GM19395 (cell line): ENCODE results near the gene POU3F1.

ENCODE experiments used
- ATAC-seq: cut with Tn5 transposase; IDR thresholded peaks from one replicate; pipeline ENCODE4 v1.9.1; 2021; ENCODE audit warnings: mild to moderate bottlenecking, moderate library complexity; ENCODE audit not compliant: unreplicated experiment

POU3F1 gene

DNA sequence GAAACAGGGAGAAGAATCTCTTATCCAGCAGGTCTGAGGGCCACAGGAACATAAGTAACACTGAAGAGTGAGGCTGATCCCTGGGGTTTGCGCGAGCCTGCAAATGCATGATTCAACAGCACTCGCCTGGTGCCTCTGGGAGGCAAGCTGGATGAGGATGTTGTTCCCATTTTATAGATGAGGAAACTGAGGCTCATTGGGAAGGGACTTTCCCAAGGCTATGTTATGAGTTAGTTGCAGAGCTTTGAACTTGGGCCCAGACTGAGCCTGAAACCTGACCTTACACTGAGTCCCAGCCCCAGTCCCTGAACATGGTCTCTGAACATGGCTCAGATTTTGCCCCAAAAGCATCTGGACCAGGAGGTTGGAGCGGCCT, 27.7 kb upstream of the POU3F1 start:
- ATAC-seq: no peak

DNA sequence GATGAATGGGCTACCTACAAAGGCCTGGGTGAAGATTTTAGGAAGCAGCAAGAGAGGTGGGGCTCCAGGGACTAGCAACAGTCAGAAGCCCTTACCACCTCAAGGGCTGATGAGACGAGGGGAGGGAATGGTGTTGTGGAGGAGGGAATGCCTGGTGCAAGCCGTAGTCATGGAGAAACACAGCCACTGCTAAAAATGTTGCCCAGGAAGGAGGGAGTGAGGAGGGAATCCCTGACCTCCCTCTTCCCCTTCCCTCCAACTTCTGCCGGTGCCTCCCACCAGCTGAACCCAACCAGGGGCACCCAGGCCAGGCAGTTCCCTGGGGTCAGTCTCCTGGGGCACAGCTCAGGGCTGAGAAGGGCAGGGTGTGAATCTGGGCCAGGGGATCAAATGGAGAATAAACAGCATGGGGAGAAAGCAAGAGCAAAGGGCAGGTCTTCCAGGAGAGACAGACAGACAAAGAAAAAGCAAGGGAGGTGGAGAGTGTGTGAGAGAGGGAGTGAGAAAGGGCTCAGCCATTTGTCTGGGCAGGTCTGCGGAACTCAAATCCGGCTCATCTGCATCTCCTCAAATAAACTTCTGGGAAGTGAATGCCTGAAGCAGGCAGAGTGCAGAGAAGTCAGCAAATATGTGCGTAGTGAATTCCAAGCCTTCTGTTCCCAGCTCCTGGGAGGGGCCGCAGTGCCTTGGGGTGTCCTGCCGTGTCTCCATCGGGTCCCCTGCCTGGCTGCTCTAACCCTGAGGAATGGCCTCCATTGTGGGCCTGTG, 27.1 kb upstream of the POU3F1 start:
- no peak for ATAC-seq

DNA sequence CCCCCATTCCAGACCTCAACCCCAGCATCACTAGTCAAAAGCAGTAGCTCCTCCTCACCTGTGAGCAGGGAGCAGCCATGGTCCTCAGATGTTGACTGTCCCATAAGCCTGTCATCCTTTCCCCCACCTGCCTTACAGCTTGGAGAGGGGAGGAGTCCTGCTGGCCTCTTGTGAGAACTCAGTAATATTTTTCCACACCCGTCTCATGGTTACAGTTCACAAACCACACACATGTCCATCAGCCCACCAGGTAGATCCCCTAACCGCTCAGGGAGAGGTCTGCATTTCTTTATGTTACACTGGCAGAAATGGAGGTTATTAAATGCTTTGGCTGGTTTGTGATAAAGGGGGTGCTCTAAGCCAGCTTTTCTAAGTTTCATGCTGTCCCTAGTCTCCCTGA, 26.3 kb upstream of the POU3F1 start:
- ATAC-seq: no peak

DNA sequence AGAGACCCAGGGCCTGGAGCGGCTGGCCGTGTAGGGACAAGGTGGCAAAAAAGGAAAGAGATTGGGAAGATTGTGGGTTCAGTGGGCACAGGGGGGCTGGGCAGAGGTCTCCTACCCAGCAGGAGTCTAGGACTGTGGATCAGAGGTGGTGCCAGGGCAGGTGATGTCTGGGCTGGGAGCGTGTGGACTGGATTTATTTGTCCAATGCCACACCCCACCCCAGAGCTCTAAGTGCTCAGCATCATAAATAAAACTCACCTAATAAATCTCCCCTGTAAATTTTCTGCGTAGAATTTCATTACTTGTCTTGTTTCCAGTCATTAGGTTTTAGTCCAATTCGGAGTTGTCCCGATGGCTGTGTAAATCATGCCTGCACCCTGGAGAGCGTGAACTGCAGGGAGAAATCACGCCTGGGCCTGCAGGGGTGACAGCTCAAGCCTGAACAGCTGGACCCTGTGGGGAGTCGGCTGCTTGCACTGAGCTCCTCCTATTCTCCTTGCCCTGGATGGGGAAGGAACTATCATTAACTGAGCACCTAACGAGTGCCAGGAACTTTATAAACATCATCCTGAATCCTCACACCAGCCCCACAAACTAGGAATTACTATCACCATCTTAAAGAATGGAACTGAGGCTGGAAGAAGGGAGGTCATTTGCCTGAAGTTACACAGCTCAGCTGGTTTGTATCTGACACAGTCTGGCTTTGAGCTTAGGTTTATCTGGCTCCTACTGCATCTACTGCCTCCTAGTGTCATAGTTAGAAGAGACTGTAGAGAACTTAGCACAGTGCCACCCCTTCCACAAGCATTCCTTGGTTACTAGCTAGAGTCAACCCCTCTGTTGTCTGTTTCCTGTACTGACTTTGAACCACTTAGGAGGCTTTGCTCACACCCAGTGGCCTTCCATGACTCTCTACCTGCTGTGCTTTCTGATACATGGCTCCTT, 25.0 kb upstream of the POU3F1 start:
- no peak for ATAC-seq

DNA sequence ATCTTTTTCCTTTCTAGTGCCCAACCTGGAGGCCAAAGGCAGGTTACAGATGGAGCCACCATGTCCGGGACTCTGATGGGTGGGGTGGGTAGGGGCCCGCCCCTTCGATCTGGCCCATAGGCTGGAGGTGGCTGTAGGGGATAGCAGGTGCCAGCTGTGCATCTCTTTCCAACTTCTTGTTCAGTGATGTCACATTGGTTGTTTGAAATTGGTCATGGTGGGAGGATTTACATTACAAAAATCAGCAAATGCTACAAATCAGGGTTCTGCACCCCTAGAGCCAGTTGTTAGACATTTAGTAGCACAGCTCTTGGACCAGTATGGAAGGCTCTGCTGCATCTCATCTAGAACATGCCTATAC, 22.4 kb upstream of the POU3F1 start:
- no peak for ATAC-seq

DNA sequence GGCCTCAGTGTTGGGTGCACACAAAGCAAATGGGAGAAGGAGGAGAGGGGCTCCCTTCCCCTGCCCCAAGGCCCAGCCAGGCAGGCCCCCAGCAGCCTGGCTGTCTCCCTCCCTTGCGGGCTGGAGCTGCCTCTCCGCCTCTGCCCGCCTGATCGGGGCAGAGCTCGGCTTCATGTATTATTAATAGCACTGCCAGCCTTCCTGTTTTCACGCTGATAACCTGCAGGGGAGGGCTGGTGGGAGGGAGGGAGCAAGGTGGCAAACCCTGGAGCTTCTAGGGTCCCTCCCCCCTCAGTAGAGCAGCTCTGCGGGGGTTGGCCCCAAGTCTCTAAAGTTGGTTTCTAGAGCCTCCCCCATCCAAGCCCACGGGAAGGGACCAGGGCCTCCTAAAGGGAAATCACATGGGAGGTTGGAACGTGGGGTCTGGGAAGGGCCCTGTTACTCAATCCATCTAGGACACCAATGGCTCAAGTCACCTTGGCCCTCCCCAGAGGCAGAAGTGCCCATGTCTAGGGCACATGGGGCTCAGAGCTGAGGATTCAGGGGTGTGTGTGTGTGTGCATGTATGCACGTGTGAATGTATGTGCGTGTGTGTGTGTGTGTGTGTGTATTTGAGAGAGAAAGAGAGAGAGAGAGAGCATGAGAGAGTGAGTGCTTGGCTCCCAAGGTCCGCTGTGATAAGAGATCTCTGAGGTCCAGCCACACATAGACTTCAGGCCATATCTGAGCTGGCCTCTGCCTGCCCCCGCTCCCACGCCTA, 21.8 kb upstream of the POU3F1 start:
- ATAC-seq: no peak

DNA sequence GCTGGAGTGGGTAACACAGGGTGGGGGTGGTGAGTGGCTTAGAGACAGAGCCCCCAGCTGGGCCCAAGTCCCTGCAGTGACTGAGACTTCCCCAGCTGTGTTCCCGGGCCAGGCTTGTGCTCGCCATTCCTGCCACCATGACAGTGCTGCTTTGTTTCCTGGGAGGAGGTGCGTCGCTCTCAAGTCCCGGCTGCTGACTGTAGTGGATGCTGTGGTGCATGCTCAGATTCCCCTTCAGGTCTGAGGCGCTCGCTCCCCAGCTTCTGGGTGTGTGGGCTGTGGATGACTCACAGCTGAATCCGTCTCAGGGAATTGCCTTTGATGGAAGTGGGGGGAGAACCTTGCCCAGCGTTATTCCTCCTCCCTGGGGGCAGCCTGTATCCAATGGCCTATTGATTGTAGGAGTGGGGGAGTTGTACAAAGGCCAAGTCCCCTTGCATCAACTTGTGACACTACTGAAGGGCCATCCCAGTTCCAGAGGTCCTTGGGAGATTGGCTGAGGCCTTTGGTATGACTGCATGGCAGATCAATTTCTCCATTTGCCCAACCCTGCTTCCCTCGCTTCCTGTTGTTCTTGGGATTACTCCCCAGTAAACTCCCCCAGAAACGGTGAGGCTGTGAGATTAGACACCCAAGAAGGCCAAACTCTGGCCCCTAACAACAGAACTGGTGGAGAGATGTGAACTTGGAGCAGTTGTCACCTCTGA, 17.8 kb upstream of the POU3F1 start:
- no peak for ATAC-seq

DNA sequence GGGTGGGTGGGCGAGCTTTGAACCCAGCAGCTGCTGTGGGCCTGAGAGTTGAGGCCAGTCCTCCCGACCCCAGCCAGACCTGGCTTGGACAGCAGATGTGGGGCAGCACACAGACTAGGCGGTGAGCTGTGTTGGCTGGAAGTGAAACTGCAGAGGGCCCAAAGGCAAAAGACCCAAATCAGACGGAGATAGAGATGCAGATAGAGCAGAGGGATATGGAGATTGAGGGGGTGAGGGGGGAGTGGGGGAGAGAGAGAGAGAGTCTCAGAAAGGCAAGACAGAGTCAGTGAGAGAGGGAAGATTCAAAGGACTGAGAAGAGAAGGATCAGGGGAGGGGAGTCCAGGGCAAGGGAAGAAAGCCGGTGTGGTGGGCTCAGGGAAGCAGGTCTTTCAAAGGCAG, 17.0 kb upstream of the POU3F1 start:
- ATAC-seq: no peak

DNA sequence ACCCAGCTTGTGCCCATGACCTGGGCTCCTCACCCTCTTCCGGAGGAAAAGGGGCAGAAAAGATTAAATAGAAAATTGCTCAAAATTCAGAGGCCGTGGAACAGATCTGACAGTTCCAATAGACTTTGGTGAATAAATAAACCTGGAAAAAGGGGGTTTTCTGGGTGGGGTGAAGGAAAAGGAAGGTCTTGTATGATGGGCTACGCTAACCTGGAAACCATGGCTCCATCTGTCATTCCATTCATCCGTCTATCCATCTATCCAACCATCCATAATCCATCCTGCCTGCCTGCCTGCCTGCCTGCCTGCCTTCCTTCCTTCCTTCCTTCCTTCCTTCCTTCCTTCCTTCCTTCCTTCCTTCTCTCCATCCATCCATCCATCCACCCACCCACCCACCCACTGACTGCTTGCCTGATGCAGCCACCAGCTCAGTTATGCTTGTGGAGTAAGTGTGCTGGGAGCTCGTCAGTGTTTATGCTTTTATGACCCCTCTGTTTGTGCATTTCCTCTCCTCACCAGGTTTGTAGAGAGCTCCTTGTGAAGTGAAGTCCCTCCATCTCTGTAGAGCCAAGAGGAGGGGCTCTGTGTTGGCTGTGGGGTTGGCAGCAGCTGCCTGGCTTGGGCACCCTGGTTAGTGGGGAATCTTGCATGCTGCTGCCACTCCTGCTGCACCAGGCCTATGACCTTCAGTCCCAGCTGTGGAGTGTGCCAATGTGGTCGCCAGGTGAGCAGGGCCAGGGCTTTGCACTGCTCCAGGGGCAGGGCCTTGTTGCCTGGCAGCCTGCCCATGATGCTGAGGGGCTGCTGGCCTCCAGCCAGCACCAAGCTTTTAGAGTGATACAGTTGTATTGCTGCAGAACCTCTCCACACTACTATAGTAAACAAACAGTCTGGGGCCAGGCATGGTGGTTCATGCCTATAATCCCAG, 16.0 kb upstream of the POU3F1 start:
- ATAC-seq: no peak

DNA sequence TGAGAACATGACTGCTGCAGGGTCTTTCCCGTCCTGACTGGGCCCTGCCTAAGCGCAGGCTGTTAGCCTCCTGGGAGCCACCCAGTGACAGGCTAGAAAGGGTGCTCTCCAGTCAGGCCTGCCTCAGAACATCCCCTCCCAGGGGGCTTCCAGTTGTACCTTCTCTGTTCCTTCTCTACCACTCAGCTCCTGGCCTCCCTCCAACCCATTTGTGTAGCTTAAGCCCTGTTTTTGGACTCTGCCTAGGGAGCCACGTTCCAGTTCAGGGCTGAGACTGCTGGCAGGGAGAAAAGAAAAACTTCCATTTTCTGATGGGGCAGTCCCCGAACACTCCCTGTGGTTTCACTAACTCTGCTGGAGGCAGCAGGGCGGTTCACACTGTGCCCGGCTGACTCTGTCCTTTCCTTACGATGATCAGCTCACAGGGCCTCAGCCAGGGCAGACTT, 15.3 kb upstream of the POU3F1 start:
- peak; percentile 72 for ATAC-seq

DNA sequence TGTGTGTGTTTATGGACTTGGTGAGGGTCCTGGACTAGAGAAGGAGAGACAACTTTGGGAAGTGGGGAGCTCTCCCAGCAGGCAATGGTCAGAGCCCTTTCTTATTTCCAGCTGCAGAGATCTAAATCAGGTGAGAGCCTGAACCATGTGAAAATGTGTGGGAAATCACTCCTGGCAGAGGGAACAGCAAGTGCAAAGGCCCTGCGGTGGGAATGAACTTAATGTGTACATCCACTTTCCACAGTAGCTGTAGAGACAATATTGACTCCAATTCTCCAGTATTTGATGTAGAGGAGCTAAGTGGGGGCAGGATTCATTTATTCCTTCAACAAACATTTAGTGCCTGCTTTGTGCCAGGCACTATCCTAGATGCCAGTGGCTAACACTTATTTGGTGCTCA, 14.7 kb upstream of the POU3F1 start:
- ATAC-seq: no peak

DNA sequence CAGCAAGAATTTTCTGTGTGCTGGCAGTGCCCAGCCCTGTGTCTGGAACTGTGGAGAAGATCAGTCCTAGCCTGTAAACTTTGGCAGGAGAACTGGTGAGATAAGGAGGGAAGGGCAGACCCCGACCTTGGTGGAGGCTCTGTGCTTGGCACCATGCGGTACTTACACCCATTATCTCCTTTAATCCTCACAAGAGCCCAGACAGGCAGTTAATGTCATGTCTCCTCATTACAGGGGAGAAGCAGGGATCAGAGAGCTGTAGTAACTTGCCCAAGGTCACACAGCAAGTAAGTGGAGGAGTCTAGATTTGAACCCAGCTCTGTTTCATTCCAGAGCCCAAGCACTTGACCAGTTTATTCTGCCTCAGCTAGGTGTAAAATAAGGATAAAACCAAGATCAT, 13.9 kb upstream of the POU3F1 start:
- ATAC-seq: no peak

DNA sequence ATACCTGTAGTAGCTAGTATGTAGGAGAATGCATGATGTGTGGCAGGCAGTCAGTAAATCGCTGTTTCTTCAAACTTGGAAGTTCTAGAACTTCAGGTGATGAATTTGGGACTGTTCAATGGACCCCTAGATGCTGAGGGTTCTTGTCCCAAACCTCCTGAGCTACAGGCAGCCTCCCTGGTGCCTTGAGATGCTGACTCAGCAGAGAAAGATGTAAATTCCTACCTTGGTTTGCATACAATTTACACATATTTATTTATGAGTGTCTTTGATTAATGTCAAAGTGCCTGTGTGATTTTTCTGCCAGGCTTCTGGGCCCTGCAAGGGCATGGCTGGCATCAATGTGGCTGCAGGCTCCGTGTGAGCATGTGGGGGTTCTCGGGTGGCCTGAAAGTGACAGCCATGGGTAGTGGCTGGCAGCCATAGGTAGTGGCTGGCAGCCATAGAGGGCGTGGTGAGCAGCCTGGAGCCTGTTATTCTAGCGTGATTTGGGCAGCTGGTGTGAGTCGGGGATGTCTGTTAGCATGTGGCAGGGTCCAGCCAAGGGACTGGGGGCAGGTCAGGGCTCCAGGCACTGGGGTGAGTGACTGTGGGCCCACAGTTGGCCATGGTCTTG, 13.2 kb upstream of the POU3F1 start:
- no peak for ATAC-seq

DNA sequence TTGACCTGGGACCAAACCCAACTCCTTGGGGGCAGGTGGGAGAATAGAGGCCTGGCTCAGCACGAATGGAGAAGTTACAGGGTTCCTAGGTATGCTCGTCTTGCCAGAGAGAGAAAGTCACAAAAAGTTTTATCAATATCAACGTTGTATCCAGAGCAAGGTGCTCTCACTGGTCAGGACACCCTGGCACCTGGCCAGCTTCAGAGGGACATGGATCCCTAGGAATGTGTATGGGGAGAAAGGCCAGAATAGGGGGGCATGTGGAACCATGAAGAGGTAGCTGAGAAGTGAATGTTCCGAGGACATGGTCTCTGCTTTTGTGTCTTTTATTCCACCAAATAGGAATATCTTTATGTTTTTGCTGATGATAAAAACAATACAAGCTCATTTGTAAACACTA, 9.4 kb upstream of the POU3F1 start:
- ATAC-seq: no peak

DNA sequence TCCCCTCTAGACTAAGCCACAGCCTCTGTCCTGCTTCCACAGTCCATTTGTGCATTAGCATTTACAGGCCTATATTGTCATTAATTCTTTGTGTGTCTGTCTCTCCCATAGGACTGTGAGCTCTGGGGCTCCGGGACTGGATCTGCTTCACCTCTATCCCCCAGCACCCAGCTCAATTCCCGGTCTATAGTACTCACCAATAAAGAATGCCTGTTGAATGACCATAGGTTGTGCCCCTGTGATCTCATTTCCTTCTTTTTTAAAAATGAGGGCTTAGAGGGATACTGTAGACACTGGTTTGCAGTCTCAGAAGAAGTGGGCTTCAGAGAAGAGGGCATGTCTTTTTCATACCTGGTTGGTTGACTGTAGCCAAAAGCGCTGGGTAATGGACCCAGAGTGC, 8.8 kb upstream of the POU3F1 start:
- no peak for ATAC-seq

DNA sequence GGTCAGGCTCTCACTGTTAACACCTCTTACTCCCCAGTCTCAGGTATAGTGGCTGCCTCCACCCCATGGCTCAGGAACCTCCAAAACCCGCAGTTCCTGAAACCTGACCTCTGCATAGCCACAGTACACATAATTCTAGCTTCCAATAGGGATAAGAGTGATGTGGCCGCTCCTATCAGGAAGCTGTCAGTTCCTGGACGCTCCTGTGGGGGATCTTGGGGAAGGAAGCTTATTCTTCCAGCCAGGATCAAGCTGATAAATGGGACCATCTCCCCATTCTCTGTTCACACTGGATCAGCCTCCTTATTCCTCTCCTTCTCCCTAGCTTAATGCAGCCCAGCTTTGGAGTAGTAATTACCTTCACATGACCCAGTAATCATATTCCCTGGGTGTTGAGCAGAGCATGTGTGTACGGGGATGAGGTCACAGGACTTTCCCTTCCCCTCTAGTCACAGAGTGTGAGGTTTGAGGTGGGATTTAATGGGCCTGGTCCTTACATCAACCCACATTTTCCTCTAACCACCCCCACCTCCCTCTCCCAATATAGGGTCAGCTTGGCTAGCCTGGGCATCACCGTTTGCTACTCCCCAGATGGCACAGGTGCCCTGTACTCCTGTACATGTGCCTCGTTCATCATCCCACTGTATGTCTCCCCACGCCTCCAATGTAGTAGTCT, 7.0 kb upstream of the POU3F1 start:
- ATAC-seq: no peak

DNA sequence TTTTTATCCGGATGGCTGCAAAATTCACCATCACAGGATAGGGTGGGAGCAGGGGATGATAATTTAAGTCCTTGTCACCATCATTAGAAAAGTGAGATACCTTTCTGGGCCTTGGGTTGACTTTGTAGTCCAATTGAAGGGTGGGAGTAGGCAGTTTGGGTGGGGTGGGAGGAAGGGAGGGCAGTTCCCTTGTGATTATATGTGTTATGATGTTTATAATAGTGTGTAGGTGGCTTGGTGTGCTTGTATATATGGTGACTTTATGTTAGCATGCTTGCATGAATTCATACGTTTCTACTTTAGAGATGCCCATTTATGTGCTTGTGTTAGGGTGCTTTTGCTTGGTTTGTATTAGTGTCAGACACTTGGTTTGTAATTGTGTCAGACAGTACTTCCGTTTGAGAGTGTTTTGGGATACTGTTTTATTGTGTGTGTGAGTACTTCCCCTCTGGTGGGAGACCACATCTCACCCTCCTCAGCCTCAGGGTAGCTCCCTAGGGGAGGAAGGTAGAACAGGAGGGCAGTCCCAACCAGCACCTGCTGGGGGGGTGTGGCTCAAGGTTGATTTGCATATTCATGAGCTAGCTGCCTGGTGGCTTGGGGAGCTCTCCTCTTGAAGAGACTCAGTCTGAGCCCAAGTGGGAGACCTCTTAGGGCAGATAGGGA, 6.3 kb upstream of the POU3F1 start:
- ATAC-seq: no peak

DNA sequence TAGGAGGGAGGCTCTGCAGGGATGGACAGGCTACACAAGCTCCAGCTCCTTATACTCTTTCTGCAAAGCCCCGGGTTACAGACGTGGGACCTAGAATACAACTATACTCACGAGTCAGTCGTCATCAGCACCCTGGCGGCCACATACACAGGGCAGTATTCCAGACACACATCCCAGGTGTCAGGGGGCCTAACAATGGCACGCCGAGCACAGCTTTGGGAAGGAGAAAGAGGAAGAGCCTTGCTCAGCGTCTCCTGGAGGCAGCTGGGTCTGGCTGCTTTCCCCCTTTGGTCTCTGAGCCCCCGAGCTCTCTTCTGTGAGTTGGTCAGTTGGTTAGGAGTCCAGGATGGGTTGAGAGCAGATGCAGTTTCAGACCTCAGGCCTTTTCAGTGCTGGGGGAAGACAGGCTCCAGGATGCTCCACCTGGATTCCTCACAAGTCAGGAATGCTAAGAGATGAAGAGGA, 4.5 kb upstream of the POU3F1 start:
- ATAC-seq: no peak
